Natural killer cell (primary cell): Measurements from ENCODE around the gene RUNX1. TPM values are rescaled to one million over a fixed set of nuclear protein-coding genes. Genes with fewer than 3 reads are reported as not detected.

Source experiments
- ATAC-seq, 3 donors: fragments of 150-1000 bp in 2 of 3; fragments of 200-7000 bp in 1 of 3; cut with Tn5 transposase; 1 replicate in 1 of 3; 2 replicates in 2 of 3; pipeline ENCODE4 v1.10.0; 2021; ENCODE audit warnings: mild to moderate bottlenecking in 2 of 3, moderate library complexity in 2 of 3
- DNase-seq, 2 donors: peaks; one replicate each; pipeline versions ENCODE4 v3.0.0 to v3.0.0-alpha.2; 2013 to 2021; ENCODE audit warnings: mixed read lengths in 1 of 2
- H3K27ac ChIP-seq: one replicate; pipeline ENCODE4 v1.5.1; 2013; ENCODE audit warnings: mild to moderate bottlenecking, low read length
- H3K27me3 ChIP-seq: one replicate; pipeline ENCODE4 v1.6.1; 2013; ENCODE audit warnings: low read length; ENCODE audit not compliant: control insufficient read depth, insufficient read depth
- H3K36me3 ChIP-seq: one replicate; pipeline ENCODE4 v1.6.1; 2013; ENCODE audit warnings: low read length; ENCODE audit not compliant: control insufficient read depth, insufficient read depth
- H3K4me1 ChIP-seq: one replicate; pipeline ENCODE4 v1.6.1; 2013; ENCODE audit warnings: low read length; ENCODE audit not compliant: control insufficient read depth, insufficient read depth
- H3K4me3 ChIP-seq: one replicate; pipeline ENCODE4 v1.5.1; 2013; ENCODE audit warnings: low read length
- H3K9me3 ChIP-seq: one replicate; pipeline ENCODE4 v1.6.1; 2013; ENCODE audit warnings: low read length; ENCODE audit not compliant: control insufficient read depth, insufficient read depth
- H3K27ac Mint-ChIP-seq, 2 donors: one replicate each; pipeline ENCODE4 v1.8.0; 2022; ENCODE audit warnings: mild to moderate bottlenecking in 2 of 2, mixed read lengths in 2 of 2, moderate library complexity in 1 of 2
- H3K27me3 Mint-ChIP-seq, 2 donors: one replicate each; pipeline ENCODE4 v1.8.0; 2022; ENCODE audit warnings: low read depth in 2 of 2, mixed read lengths in 2 of 2
- H3K36me3 Mint-ChIP-seq: one replicate; pipeline ENCODE4 v1.8.0; 2022; ENCODE audit warnings: mixed read lengths
- H3K4me1 Mint-ChIP-seq, 2 donors: one replicate each; pipeline ENCODE4 v1.8.0; 2022; ENCODE audit warnings: mixed read lengths in 2 of 2
- H3K4me3 Mint-ChIP-seq: one replicate; pipeline ENCODE4 v1.8.0; 2022; ENCODE audit warnings: mild to moderate bottlenecking, moderate library complexity, mixed read lengths
- H3K9me3 Mint-ChIP-seq, 2 donors: one replicate each; pipeline ENCODE4 v1.8.0; 2022; ENCODE audit warnings: mixed read lengths in 2 of 2
- CTCF ChIP-seq: fragments of 200-600 bp; IDR thresholded peaks from one replicate; pipeline ENCODE4 v1.8.0; 2022; ENCODE audit warnings: antibody characterized with exemption
- WGBS: methylation state at CpG from one replicate; pipeline ENCODE4 v1.1.7; 2013; ENCODE audit warnings: missing lambda C conversion rate; ENCODE audit not compliant: insufficient coverage; 5-methylcytosine and 5-hydroxymethylcytosine counted together
- intact Hi-C: fragments of 100-400 bp; cut with micrococcal nuclease; formaldehyde crosslinking; loops from one replicate; pipeline ENCODE4 v1.14.2; 2022
- total RNA-seq, 4 donors: library from RNA; stranded (reverse); fragments of 120-200 nt in 1 of 4; gene quantifications; one replicate each; pipeline versions ENCODE4 v1.2.3 to v1.2.4, GENCODE V29; 2013 to 2022

RUNX1 gene
- total RNA-seq, 3 donors from 2014 or later (not counting 1 experiment from before 2014, with no cell fraction given) = 62.1 to 171 (median 98.2) TPM

DNA sequence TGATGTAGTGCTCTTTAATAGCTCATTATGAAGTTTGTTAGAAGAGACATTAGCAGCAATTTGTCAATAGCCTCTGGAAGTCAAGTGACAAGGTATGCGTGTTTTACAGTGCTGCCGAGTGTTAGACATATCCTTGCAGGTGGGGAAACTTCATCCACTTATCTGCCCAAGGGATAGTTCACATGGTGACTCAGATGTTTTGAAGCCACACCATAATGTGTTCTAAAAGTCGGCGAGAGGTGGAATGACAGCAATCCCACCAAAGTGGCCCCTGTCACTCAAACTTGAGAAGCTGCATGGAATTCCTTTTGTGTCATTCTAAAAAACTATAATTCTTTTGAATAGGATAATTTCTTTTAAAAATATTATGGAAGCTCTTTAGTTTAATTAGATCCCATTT lies 98.1 kb downstream of the RUNX1 start:
- DNase-seq (no peak), ATAC-seq (no peak)
- Histone ChIP-seq H3K27me3 (no peaks in the 10 kb centered on the region), H3K36me3 (peaks cover 1% of the 10 kb centered on the region), H3K27ac (no peak overlapping the region), H3K4me1 (peaks cover 7% of the 10 kb centered on the region), H3K4me3 (no peak overlapping the region), H3K9me3 (no peaks in the 10 kb centered on the region)
- Mint-ChIP-seq H3K4me1 (peaks cover 54% of the 10 kb centered on the region in 2 donors), H3K9me3 (no peaks in the 10 kb centered on the region), H3K4me3 (no peak overlapping the region), H3K27ac (no peak overlapping the region), H3K36me3 (no peaks in the 10 kb centered on the region), H3K27me3 (no peaks in the 10 kb centered on the region)
- WGBS = 81% methylated on average over 4 of the region's 4 CpGs
- TF ChIP-seq CTCF = no peak
- intact Hi-C loops = no loop called here

- H3K4me3 Mint-ChIP-seq = no peak overlapping the region
- no peaks in the 10 kb centered on the region for H3K27me3 Mint-ChIP-seq
- WGBS = 82% methylated on average over 7 of the region's 10 CpGs
- no peaks in the 10 kb centered on the region for H3K9me3 Mint-ChIP-seq
- Histone ChIP-seq H3K4me3 (no peak overlapping the region), H3K27me3 (no peaks in the 10 kb centered on the region), H3K36me3 (no peaks in the 10 kb centered on the region), H3K27ac (no peak overlapping the region), H3K4me1 (peaks cover 7% of the 10 kb centered on the region), H3K9me3 (no peaks in the 10 kb centered on the region)
- H3K27ac Mint-ChIP-seq = no peak overlapping the region
- TF ChIP-seq CTCF = no peak
- DNase-seq = no peak
- H3K4me1 Mint-ChIP-seq = peaks cover 50 to 58% of the 10 kb centered on the region in 2 donors
- ATAC-seq = no peak
- no peaks in the 10 kb centered on the region for H3K36me3 Mint-ChIP-seq
- intact Hi-C loops = no loop called here
Observed at GRCh38 chr21:34949499-34949898, 99.6 kb downstream of the RUNX1 start.

DNA sequence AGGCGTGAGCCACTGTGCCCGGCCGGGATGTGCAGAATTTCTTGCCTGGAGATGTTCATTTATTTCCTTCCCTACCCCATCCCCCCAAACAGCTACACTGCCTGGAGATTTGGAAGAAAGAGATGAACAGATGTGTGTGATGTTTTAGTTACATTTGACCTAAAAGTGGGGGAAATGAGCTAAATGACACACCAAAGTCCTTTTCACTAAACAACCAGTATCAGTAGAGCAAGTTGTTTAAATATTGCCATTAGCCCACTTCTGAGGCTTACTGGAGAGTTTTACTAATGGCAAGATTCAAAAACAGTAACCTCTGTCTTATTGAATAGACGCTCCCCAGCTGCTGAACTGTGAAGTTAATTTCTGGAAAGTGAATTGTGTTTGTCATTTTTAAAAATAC lies 100.1 kb downstream of the RUNX1 start:
- H3K27me3 ChIP-seq = no peaks in the 10 kb centered on the region
- Mint-ChIP-seq H3K9me3 (no peaks in the 10 kb centered on the region), H3K27ac (no peak overlapping the region), H3K27me3 (no peaks in the 10 kb centered on the region), H3K4me1 (peaks cover 50 to 58% of the 10 kb centered on the region in 2 donors), H3K36me3 (no peaks in the 10 kb centered on the region), H3K4me3 (no peak overlapping the region)
- no peak overlapping the region for H3K27ac ChIP-seq
- peaks cover 7% of the 10 kb centered on the region for H3K4me1 ChIP-seq
- H3K36me3 ChIP-seq = no peaks in the 10 kb centered on the region
- H3K9me3 ChIP-seq = no peaks in the 10 kb centered on the region
- H3K4me3 ChIP-seq = no peak overlapping the region
- no peak for TF ChIP-seq CTCF
- DNase-seq (no peak), ATAC-seq (no peak)
- WGBS = 50% methylated on average over 1 of the region's 4 CpGs
- intact Hi-C loops = no loop called here

DNA sequence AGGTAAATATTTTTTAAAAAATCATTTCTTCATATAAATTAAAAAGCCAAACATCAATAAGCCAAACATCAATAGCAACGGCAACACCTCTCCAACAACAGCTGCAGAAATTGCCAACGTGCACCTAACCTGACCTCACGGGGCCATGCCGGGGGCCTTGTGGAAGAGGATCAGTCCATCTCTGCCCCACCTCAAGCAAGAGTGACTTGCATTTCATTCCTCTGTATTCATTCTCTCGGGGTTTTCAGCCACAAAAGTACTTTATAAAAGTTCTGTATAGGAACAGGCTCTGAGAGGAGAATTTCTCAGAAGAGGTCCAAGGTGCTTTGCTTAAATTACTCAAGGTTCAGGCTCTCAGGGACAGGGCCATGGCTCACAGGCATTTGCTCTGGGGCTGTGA lies 100.9 kb downstream of the RUNX1 start:
- Histone ChIP-seq H3K27ac (no peak overlapping the region), H3K27me3 (no peaks in the 10 kb centered on the region), H3K36me3 (no peaks in the 10 kb centered on the region), H3K4me3 (no peak overlapping the region), H3K9me3 (no peaks in the 10 kb centered on the region), H3K4me1 (peaks cover 7% of the 10 kb centered on the region)
- H3K27me3 Mint-ChIP-seq = no peaks in the 10 kb centered on the region
- H3K36me3 Mint-ChIP-seq = no peaks in the 10 kb centered on the region
- no peaks in the 10 kb centered on the region for H3K9me3 Mint-ChIP-seq
- no peak for TF ChIP-seq CTCF
- 87% methylated on average over 5 of the region's 5 CpGs for WGBS
- intact Hi-C loops = no loop called here
- H3K4me1 Mint-ChIP-seq = peaks cover 41 to 51% of the 10 kb centered on the region in 2 donors
- H3K27ac Mint-ChIP-seq = no peak overlapping the region
- H3K4me3 Mint-ChIP-seq = no peak overlapping the region
- ATAC-seq (no peak), DNase-seq (no peak)
